Thymus (tissue), 11 donors: ENCODE measurements around the gene SCIN. TPM values are rescaled to one million over a fixed set of nuclear protein-coding genes. Genes with fewer than 3 reads are reported as not detected.

Source experiments
- DNase-seq, 9 donors: peaks; one replicate each; pipeline ENCODE4 v3.0.0-alpha.2; 2013; ENCODE audit warnings: low spot score in 9 of 9, low read depth in 6 of 9, missing footprints in 1 of 9
- H3K27ac ChIP-seq, 2 donors: one replicate each; pipeline ENCODE4 v1.5.1; 2013; ENCODE audit warnings: control low read depth in 1 of 2, low read depth in 1 of 2, low read length in 1 of 2, mild to moderate bottlenecking in 1 of 2, moderate library complexity in 1 of 2
- H3K27me3 ChIP-seq, 2 donors: one replicate each; pipeline ENCODE4 v1.5.1; 2013; ENCODE audit warnings: low read length in 1 of 2; ENCODE audit not compliant: control insufficient read depth in 2 of 2, insufficient read depth in 1 of 2
- H3K36me3 ChIP-seq, 2 donors: one replicate each; pipeline ENCODE4 v1.5.1; 2013; ENCODE audit warnings: low read length in 1 of 2, mild to moderate bottlenecking in 1 of 2, moderate library complexity in 1 of 2; ENCODE audit not compliant: control insufficient read depth in 2 of 2, insufficient read depth in 2 of 2
- H3K4me1 ChIP-seq, 2 donors: one replicate each; pipeline ENCODE4 v1.5.1; 2013; ENCODE audit warnings: low read length in 2 of 2; ENCODE audit not compliant: control insufficient read depth in 2 of 2, insufficient read depth in 2 of 2
- H3K4me3 ChIP-seq, 2 donors: one replicate each; pipeline ENCODE4 v1.5.1; 2013; ENCODE audit warnings: low read length in 2 of 2, control low read depth in 1 of 2, mild to moderate bottlenecking in 1 of 2
- H3K9me3 ChIP-seq, 2 donors: one replicate each; pipeline ENCODE4 v1.5.1; 2013; ENCODE audit warnings: low read length in 1 of 2, mild to moderate bottlenecking in 1 of 2; ENCODE audit not compliant: control insufficient read depth in 2 of 2, insufficient read depth in 1 of 2
- WGBS: extraction: QIAGEN DNeasy Blood & Tissue Kit; methylation state at CpG from one replicate; pipeline ENCODE4 v1.1.7; 2013; 5-methylcytosine and 5-hydroxymethylcytosine counted together
- polyA plus RNA-seq: library from polyadenylated mRNA; stranded (reverse); fragments of 200-250 nt; gene quantifications from one replicate; pipeline ENCODE4 v1.2.3, GENCODE V29; 2013
- total RNA-seq: library from RNA; stranded (reverse); fragments of 120-200 nt; gene quantifications from one replicate; pipeline ENCODE4 v1.2.4, GENCODE V29; 2013
- donor health status: healthy.

The SCIN gene
- total and polyA plus RNA-seq, 2 donors = 0.33 to 0.37 TPM

DNA sequence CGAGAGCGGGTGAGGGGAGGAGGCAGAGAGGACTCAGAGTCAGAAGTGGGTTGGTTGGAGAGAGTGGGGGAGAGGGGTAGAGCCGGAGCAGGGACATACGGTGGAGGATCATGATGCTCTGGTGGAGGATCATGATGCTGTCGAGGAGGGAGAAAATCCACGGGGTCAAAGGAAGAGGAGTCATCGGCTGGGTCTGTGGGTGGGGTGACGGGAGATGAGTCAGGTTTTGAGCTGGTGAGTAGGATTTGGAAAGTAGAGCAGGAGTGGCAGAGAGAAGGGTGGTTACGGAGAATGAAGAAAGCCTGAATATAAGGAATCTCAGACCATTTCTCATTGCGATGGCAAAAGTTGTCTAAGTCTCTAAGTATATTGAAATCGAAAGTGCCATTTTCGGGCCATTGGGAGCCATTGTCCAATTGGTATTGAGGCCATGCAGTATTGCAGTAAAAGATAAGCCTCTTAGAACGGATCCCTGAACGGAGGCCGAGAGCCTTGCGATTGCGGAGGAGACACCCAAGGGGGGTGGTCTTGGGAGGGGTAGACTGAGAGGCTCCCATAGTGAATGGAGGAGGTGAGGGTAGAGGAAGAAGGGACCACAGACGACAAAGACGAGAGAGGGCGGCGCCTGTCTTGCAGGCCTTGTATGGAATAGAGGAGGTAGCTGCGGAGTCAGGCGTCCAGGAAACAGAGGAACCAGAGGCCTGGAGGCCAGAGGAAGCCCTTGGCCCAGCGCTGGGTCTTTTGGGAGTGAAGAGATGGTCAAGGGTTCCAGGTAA, 23.8 kb downstream of the SCIN start:
- Histone ChIP-seq H3K4me1 (no peaks in the 10 kb centered on the region), H3K4me3 (no peak overlapping the region), H3K27me3 (no peaks in the 10 kb centered on the region), H3K27ac (no peak overlapping the region), H3K9me3 (peaks cover 1 to 7% of the 10 kb centered on the region in 2 donors), H3K36me3 (no peaks in the 10 kb centered on the region)
- WGBS = 96% methylated on average over 24 of the region's 24 CpGs
- DNase-seq = no peak

DNA sequence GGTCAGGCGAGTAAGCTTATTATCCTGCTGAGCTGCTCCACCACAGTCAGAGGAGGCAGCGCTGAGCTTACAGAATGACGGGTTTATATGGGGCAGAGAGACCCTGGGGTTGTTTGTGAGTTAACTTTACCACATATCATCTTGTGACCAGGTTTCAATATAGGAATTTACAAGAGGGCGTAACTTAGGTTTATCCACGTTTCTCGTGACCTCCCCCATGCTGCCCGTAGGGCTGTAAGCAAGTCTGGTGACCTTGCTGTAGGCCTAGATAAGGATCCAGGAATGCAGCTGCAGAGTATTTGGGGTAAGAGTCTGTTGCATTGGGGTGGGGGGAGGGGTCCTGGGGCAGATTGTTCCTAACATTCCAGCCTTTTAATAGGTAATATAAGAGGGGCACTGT, 24.6 kb downstream of the SCIN start:
- no peak overlapping the region for H3K4me3 ChIP-seq
- no peaks in the 10 kb centered on the region for H3K27me3 ChIP-seq
- H3K36me3 ChIP-seq = no peaks in the 10 kb centered on the region
- H3K27ac ChIP-seq = no peak overlapping the region
- WGBS = 89% methylated on average over 7 of the region's 7 CpGs
- no peak for DNase-seq
- H3K9me3 ChIP-seq = peaks cover 1 to 7% of the 10 kb centered on the region in 2 donors
- no peaks in the 10 kb centered on the region for H3K4me1 ChIP-seq

DNA sequence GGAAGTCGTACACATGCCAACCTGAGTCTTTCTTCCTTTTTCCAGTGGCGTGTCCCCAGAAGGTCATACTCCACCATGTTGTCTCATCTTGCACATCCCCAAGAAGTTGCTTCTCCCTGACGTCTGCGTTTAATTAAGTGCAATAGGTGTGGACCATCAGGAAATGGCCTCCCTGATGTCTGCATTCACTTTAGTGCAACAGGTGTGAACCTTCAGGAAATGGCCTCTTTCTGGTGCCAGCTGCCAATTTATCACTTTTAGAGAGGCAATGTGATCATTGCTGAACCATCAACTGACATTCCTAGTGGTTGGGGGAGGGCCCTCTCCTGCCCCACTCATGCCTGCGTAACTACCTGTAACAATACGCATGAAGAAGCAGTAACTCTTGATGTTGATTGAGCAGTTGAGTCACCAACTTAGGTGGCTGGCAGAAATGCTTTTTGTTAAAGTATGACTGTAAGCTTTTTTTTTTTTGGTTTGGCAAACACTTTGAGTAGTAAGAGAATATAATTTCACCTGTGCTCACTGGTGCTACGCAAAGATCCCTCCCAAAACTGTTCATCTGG, 25.8 kb downstream of the SCIN start:
- H3K4me1 ChIP-seq = no peaks in the 10 kb centered on the region
- WGBS = 84% methylated on average over 7 of the region's 7 CpGs
- H3K27ac ChIP-seq = no peak overlapping the region
- H3K4me3 ChIP-seq = no peak overlapping the region
- DNase-seq = no peak
- H3K36me3 ChIP-seq = no peaks in the 10 kb centered on the region
- H3K27me3 ChIP-seq = no peaks in the 10 kb centered on the region
- peaks cover 1 to 7% of the 10 kb centered on the region in 2 donors for H3K9me3 ChIP-seq

DNA sequence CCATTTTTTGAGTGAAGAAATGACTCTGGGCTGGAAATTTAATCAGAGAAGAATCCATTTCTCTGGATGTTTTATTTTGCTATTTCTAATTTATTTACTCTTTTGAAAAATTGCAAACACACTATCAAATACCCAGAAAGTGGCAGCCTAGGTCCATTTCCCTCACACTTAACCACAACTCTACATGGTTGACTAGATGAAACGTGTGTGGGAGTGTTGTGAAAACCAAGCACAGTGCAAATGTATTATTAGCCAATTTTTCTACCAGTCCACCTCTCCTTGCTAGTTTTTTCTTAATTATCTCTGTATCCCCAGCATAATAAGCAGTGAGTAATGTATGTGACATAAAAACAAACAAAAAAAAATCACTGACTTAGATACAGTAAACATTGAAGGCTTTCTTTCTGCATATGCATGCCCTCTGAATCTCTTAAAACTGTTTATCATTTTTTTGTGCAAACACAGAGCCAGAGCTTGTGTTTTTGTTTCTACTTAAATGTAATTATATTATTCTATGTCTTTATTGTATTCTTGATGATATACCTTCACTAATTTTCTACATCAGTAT, 30.9 kb downstream of the SCIN start:
- 73% methylated on average over 1 of the region's 1 CpG for WGBS
- no peak for DNase-seq
- H3K4me1 ChIP-seq = no peaks in the 10 kb centered on the region
- H3K9me3 ChIP-seq = peaks cover 0 to 3% of the 10 kb centered on the region in 2 donors
- H3K36me3 ChIP-seq = no peaks in the 10 kb centered on the region
- H3K4me3 ChIP-seq = no peak overlapping the region
- no peak overlapping the region for H3K27ac ChIP-seq
- no peaks in the 10 kb centered on the region for H3K27me3 ChIP-seq

DNA sequence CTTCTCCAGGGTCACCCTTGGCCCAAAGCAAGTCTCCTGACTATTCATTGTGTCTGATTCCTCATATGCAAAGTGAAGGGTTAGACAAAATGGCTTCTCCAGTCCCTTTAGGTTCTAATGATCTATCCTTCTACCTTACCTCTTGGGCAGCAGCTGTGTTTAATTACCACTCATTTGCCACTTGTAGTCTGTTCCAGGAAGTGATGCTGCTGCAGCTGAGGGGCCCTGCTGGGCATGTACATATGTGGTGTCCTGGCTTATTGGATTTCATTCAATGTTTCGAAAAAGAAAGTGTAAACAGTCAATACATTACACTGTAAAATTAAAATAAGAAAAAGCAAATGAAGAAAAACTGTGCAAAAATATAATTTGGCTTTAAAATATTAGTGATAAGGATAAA, 36.6 kb downstream of the SCIN start:
- 96% methylated on average over 1 of the region's 1 CpG for WGBS
- no peak for DNase-seq
- Histone ChIP-seq H3K9me3 (no peaks in the 10 kb centered on the region), H3K36me3 (no peaks in the 10 kb centered on the region), H3K27me3 (no peaks in the 10 kb centered on the region), H3K27ac (no peak overlapping the region), H3K4me1 (no peaks in the 10 kb centered on the region), H3K4me3 (no peak overlapping the region)

DNA sequence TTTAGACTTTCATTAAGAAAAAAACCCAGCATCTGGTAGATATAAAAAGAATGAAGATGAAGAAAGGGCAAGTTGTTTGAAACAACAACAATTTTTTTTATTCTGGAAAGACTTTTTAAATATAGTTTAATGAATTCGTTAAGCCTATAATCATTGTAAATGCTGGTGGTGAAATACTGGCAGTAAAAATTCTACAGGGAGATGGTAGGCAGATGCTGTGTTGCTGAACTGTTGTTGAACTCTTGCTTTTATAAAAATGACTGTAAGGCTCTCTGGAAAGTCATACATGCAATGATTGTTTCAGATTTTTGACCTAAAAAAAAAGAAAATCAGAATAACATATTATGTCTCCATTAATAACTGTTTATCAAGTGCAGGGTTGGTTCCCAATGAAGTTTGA, 39.0 kb downstream of the SCIN start:
- Histone ChIP-seq H3K27me3 (no peaks in the 10 kb centered on the region), H3K4me1 (no peaks in the 10 kb centered on the region), H3K36me3 (no peaks in the 10 kb centered on the region), H3K4me3 (no peak overlapping the region), H3K27ac (no peak overlapping the region), H3K9me3 (no peaks in the 10 kb centered on the region)
- no peak for DNase-seq
- whole genome bisulfite sequencing = 90% methylated on average over 1 of the region's 1 CpG

DNA sequence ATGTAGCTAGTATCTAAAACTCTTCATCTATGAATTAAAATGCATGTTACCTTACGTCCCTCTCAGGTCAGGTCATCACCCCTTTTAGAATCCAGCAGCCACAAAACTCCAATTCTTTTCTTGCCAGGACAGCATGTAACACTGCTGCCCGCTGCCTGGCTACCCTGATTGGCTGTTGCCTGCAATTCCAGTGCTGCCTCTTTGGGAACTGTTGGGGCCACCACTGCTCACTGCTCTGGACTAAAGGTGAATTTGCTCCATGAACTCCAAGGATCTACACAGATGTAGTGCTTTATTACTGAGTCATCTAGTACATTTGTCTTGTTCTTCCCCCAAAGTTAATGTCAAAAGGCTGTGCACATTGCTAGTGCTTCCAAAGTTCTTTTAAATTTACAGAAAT, 40.4 kb downstream of the SCIN start:
- no peak for DNase-seq
- H3K36me3 ChIP-seq = no peaks in the 10 kb centered on the region
- H3K4me3 ChIP-seq = no peak overlapping the region
- no peaks in the 10 kb centered on the region for H3K4me1 ChIP-seq
- H3K9me3 ChIP-seq = no peaks in the 10 kb centered on the region
- WGBS = 92% methylated on average over 2 of the region's 2 CpGs
- H3K27ac ChIP-seq = no peak overlapping the region
- H3K27me3 ChIP-seq = no peaks in the 10 kb centered on the region

DNA sequence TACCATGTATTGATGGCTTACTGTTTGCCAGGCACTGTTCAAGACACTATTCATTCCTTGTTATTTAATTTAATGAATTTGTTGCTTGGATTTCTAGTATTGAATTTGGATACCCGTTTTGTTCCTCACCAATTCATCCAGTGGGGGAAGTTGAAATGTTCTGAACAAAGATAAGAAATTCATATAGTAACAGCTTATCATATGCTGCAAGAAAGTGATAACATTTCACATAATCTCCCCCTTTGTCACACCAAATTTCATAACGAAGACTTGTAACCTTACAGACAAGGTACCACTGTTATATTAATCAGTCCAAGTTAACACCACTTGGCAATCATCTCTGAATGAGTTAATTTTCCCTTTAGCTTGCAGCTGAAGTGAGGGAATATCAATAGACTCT, 42.1 kb downstream of the SCIN start:
- H3K9me3 ChIP-seq = no peaks in the 10 kb centered on the region
- H3K4me1 ChIP-seq = no peaks in the 10 kb centered on the region
- 79% methylated on average over 2 of the region's 2 CpGs for WGBS
- no peak for DNase-seq
- no peaks in the 10 kb centered on the region for H3K27me3 ChIP-seq
- H3K27ac ChIP-seq = no peak overlapping the region
- no peak overlapping the region for H3K4me3 ChIP-seq
- H3K36me3 ChIP-seq = no peaks in the 10 kb centered on the region

DNA sequence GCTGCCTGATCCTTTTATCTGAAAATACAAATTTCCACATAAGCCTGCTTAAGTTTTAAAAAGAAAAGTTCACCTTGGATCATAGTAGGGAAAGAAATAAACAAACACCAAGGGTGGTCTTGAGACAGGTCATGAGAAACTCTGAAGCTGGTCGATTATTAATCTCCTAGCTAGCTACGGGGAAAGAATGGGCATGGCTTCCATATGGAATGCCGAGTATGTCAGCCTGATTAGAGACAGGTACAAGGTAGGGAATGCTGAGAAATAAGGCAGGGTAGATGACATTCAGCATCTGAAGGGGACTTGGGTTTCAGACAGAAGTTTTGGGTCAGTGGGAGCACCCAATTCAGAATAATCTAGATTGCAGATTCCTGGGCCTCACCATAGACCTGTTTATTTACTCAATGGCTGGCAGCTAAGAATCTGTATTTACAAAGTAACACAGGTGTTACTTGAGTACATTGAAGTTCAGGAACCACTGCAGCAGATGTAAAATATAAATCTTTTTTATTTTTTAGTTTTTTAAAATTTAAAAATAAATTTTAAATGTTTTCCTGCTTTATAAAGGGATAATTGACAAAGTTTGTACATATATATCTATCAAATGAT, 49.0 kb downstream of the SCIN start:
- Histone ChIP-seq H3K36me3 (no peaks in the 10 kb centered on the region), H3K4me1 (no peaks in the 10 kb centered on the region), H3K27me3 (no peaks in the 10 kb centered on the region), H3K27ac (no peak overlapping the region), H3K9me3 (no peaks in the 10 kb centered on the region), H3K4me3 (no peak overlapping the region)
- 87% methylated on average over 3 of the region's 3 CpGs for WGBS
- no peak for DNase-seq
